GM06990 (cell line): ENCODE measurements around the gene HINFP.

ENCODE experiments used
- DNase-seq: peaks from one replicate; pipeline ENCODE4 v3.0.0-alpha.2; 2011; ENCODE audit not compliant: insufficient read length; ENCODE audit errors: extremely low read depth
- H3K27me3 ChIP-seq: replicated peaks from 2 replicates; pipeline ENCODE4 v1.6.0; 2011; ENCODE audit warnings: low read length; ENCODE audit not compliant: control insufficient read depth, insufficient read depth
- H3K36me3 ChIP-seq: 2 replicates; pipeline ENCODE4 v1.5.1; 2011; ENCODE audit warnings: low read length; ENCODE audit not compliant: control insufficient read depth, insufficient read depth
- H3K4me3 ChIP-seq: replicated peaks from 2 replicates; pipeline ENCODE4 v1.5.1; 2011; ENCODE audit warnings: low read depth, mild to moderate bottlenecking, control low read depth, low read length
- CTCF ChIP-seq: IDR thresholded peaks from 2 replicates; pipeline ENCODE4 v1.5.1; 2011; ENCODE audit warnings: low read length, control low read depth, mild to moderate bottlenecking, inconsistent platforms; ENCODE audit not compliant: insufficient read depth, poor library complexity, severe bottlenecking

The HINFP gene

GRCh38 chr11:119109843-119110242 lies 11.5 kb upstream of the HINFP start:
- Histone ChIP-seq H3K4me3 (no peak overlapping the region), H3K27me3 (no peaks in the 10 kb centered on the region), H3K36me3 (peaks cover 27% of the 10 kb centered on the region)
- DNase-seq: no peak
- TF ChIP-seq CTCF: no peak

- DNase-seq: no peak
Measured at GRCh38 chr11:119110439-119110838, 10.9 kb upstream of the HINFP start.

GRCh38 chr11:119111361-119111925 lies 9.9 kb upstream of the HINFP start:
- Histone ChIP-seq H3K27me3 (no peaks in the 10 kb centered on the region), H3K36me3 (peaks cover 32% of the 10 kb centered on the region), H3K4me3 (no peak overlapping the region)
- TF ChIP-seq CTCF: no peak
- DNase-seq: no peak

More at GRCh38 chr11:119110439-119110838, 10.9 kb upstream of the HINFP start:
- H3K27me3 ChIP-seq: no peaks in the 10 kb centered on the region
- no peak for TF ChIP-seq CTCF
- H3K36me3 ChIP-seq: peaks cover 27% of the 10 kb centered on the region
- no peak overlapping the region for H3K4me3 ChIP-seq

GRCh38 chr11:119112314-119113020 lies 8.9 kb upstream of the HINFP start:
- no peaks in the 10 kb centered on the region for H3K27me3 ChIP-seq
- no peak for TF ChIP-seq CTCF
- H3K36me3 ChIP-seq: peaks cover 32% of the 10 kb centered on the region
- DNase-seq: no peak
- H3K4me3 ChIP-seq: no peak overlapping the region

GRCh38 chr11:119113716-119114115 lies 7.7 kb upstream of the HINFP start:
- no peaks in the 10 kb centered on the region for H3K27me3 ChIP-seq
- peaks cover 35% of the 10 kb centered on the region for H3K36me3 ChIP-seq
- TF ChIP-seq CTCF: no peak
- no peak for DNase-seq
- H3K4me3 ChIP-seq: no peak overlapping the region
